Activated CD8-positive, alpha-beta memory T cell treated with anti-CD3 and anti-CD28 coated beads for 1 hour (primary cell): ENCODE data around the gene GC.
"Not testable (repeated sequence)": the region's sequence is repeated elsewhere in the genome, so short reads cannot be mapped to it uniquely, and the experiment has no call there.

Source experiments
- DNase-seq, 2 donors: peaks; one replicate each; pipeline ENCODE4 v3.0.0-alpha.2; 2020; ENCODE audit warnings: low read depth in 1 of 2; ENCODE audit errors: extremely low read depth in 1 of 2

GC gene

GRCh38 chr4:71783972-71784371, at the start of gene GC:
TSS of gene GC (minus strand) at chr4:71784079. CDS start at chr4:71784018, 61 bp downstream.
- DNase-seq: no peak

GRCh38 chr4:71833232-71833900, 49.5 kb upstream of the GC start:
- DNase-seq: no peak

- no peak for DNase-seq
Measured at GRCh38 chr4:71832049-71832448, 48.2 kb upstream of the GC start.

- no peak for DNase-seq
Measured at GRCh38 chr4:71830497-71831190, 46.8 kb upstream of the GC start.

GRCh38 chr4:71828470-71828869, 44.6 kb upstream of the GC start:
- no peak for DNase-seq

GRCh38 chr4:71827826-71828225, 43.9 kb upstream of the GC start:
- DNase-seq: no peak

GRCh38 chr4:71816676-71817303, 32.9 kb upstream of the GC start:
- DNase-seq: no peak

- DNase-seq: no peak
Measured at GRCh38 chr4:71814433-71814832, 30.6 kb upstream of the GC start.

- not testable (repeated sequence) for DNase-seq
Measured at GRCh38 chr4:71809805-71810204, 25.9 kb upstream of the GC start.

- DNase-seq: no peak
Measured at GRCh38 chr4:71807469-71807868, 23.6 kb upstream of the GC start.

GRCh38 chr4:71805230-71805629, 21.4 kb upstream of the GC start:
- not testable (repeated sequence) for DNase-seq

GRCh38 chr4:71804017-71804697, 20.3 kb upstream of the GC start:
- not testable (repeated sequence) for DNase-seq

- no peak for DNase-seq
Measured at GRCh38 chr4:71785959-71786358, 2.1 kb upstream of the GC start.

- no peak for DNase-seq
Measured at GRCh38 chr4:71784569-71785197, 804 bp upstream of the GC start.

- no peak for DNase-seq
Measured at GRCh38 chr4:71777891-71778290, 6.0 kb downstream of the GC start.

- no peak for DNase-seq
Measured at GRCh38 chr4:71775449-71775848, 8.4 kb downstream of the GC start.

- DNase-seq: no peak
Measured at GRCh38 chr4:71774136-71774535, 9.7 kb downstream of the GC start.

GRCh38 chr4:71773004-71773403, 10.9 kb downstream of the GC start:
- no peak for DNase-seq

GRCh38 chr4:71772592-71772991, 11.3 kb downstream of the GC start:
- DNase-seq: no peak

GRCh38 chr4:71771613-71772012, 12.3 kb downstream of the GC start:
- DNase-seq: no peak

GRCh38 chr4:71769434-71769833, 14.4 kb downstream of the GC start:
- DNase-seq: no peak
